Endothelial cell (in vitro differentiated cells): Measurements from ENCODE around the gene SCNN1B. TPM values are rescaled to one million over a fixed set of nuclear protein-coding genes. Genes with fewer than 3 reads are reported as not detected.

Experiments
- DNase-seq: peaks from one replicate; pipeline ENCODE4 v3.0.0; 2021; ENCODE audit warnings: low spot score
- H3K27ac Mint-ChIP-seq: one replicate; pipeline ENCODE4 v1.8.0; 2021; ENCODE audit warnings: mixed read lengths, inconsistent platforms; ENCODE audit not compliant: unreplicated experiment
- H3K27me3 Mint-ChIP-seq: one replicate; pipeline ENCODE4 v1.8.0; 2021; ENCODE audit warnings: mild to moderate bottlenecking, moderate library complexity, mixed read lengths, inconsistent platforms; ENCODE audit not compliant: unreplicated experiment
- H3K36me3 Mint-ChIP-seq: one replicate; pipeline ENCODE4 v1.8.0; 2021; ENCODE audit warnings: mild to moderate bottlenecking, low read depth, mixed read lengths, inconsistent platforms; ENCODE audit not compliant: unreplicated experiment
- H3K4me1 Mint-ChIP-seq: one replicate; pipeline ENCODE4 v1.8.0; 2021; ENCODE audit warnings: mild to moderate bottlenecking, mixed read lengths, inconsistent platforms; ENCODE audit not compliant: unreplicated experiment
- H3K4me3 Mint-ChIP-seq: one replicate; pipeline ENCODE4 v1.8.0; 2021; ENCODE audit warnings: mild to moderate bottlenecking, mixed read lengths, inconsistent platforms; ENCODE audit not compliant: unreplicated experiment
- H3K9me3 Mint-ChIP-seq: one replicate; pipeline ENCODE4 v1.8.0; 2021; ENCODE audit warnings: mixed read lengths, inconsistent platforms; ENCODE audit not compliant: unreplicated experiment
- total RNA-seq: library from RNA; stranded (reverse); fragmentation: NEBNext Ultra II Directional; extraction: Animal tissue kit (Norgen Biotek cat#: 25700); gene quantifications from one replicate; pipeline ENCODE4 v1.2.1, GENCODE V29; 2021; ENCODE audit not compliant: unreplicated experiment
- TF ChIP-seq, protein P1 (sequence below): fragments of 200-600 bp; sonication (generic); IDR thresholded peaks from one replicate; pipeline ENCODE4 v1.5.0; 2021; ENCODE audit warnings: antibody characterized with exemption; ENCODE audit not compliant: unreplicated experiment

Gene SCNN1B
- total RNA-seq, 1 donor from 2014 or later: not detected

DNA sequence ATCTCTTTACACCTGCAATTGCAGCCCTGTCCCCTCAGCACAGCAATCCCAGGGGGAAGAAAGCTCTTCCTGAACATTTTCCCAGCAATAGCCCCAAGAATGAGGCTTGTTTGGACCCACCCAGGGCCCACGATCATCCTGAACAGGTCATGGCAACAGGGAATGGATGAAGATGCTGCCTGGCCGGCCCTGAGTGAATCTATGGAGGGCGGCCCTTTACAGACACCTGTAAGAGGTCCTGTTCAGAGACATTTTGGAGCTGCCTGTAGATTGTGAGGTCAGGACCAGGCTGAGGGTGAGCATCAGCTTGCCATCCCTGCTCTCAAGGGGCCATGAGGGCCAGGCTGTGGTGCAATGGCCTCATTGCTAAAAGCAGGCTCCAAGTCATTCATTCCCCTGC lies 81.8 kb downstream of the SCNN1B start:
- peaks cover 8% of the 10 kb centered on the region for H3K27me3 Mint-ChIP-seq
- H3K9me3 Mint-ChIP-seq: no peaks in the 10 kb centered on the region
- peaks cover 2% of the 10 kb centered on the region for H3K36me3 Mint-ChIP-seq
- no peak overlapping the region for H3K27ac Mint-ChIP-seq
- no peak overlapping the region for H3K4me3 Mint-ChIP-seq
- H3K4me1 Mint-ChIP-seq: no peaks in the 10 kb centered on the region
- no peak for DNase-seq
- TF ChIP-seq, protein P1, sequence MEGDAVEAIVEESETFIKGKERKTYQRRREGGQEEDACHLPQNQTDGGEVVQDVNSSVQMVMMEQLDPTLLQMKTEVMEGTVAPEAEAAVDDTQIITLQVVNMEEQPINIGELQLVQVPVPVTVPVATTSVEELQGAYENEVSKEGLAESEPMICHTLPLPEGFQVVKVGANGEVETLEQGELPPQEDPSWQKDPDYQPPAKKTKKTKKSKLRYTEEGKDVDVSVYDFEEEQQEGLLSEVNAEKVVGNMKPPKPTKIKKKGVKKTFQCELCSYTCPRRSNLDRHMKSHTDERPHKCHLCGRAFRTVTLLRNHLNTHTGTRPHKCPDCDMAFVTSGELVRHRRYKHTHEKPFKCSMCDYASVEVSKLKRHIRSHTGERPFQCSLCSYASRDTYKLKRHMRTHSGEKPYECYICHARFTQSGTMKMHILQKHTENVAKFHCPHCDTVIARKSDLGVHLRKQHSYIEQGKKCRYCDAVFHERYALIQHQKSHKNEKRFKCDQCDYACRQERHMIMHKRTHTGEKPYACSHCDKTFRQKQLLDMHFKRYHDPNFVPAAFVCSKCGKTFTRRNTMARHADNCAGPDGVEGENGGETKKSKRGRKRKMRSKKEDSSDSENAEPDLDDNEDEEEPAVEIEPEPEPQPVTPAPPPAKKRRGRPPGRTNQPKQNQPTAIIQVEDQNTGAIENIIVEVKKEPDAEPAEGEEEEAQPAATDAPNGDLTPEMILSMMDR: no peak

DNA sequence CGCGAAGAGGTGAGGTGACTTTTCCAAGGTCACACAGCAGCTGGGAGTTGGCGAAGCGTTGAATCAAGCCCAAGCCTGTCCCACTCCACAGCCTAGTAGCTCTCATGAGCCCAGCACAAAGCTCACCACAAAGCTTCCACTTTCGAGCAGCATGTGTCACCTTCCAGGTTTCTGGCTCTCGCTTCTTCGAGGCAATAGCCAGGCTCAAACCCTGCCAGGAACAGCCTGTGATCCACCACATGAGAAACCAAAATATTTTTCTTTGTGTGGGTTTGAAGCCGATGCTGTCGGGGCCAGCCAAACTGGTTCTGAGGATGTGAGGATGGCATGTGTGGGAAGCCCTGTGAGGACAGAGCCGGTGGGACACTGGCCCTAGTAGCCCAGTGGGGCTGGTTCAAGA lies 82.8 kb downstream of the SCNN1B start:
- Mint-ChIP-seq H3K9me3 (no peaks in the 10 kb centered on the region), H3K4me3 (no peak overlapping the region), H3K4me1 (no peaks in the 10 kb centered on the region), H3K27ac (no peak overlapping the region), H3K36me3 (peaks cover 3% of the 10 kb centered on the region), H3K27me3 (peaks cover 2% of the 10 kb centered on the region)
- no peak for DNase-seq
- TF ChIP-seq, protein P1: no peak

DNA sequence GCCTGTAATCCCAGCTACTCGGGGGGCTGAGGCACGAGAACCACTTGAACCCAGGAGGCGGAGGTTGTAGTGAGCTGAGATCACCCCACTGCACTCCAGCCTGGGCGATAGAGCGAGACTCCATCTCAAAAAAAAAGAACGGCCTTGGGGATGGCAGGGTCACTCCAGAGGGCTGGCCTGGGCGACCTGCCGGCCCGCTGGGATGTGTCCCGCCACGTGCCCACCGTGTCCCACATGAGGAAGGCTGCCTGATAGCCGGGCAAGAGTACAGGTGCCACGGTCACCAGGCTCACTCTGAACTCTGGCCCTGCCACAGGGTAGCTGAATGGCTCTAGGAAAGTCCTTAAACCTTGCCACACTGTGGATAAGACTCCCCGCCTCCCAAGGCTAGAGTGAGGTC lies 83.3 kb downstream of the SCNN1B start:
- no peaks in the 10 kb centered on the region for H3K4me1 Mint-ChIP-seq
- H3K9me3 Mint-ChIP-seq: no peaks in the 10 kb centered on the region
- no peak overlapping the region for H3K27ac Mint-ChIP-seq
- peaks cover 3% of the 10 kb centered on the region for H3K36me3 Mint-ChIP-seq
- no peak overlapping the region for H3K4me3 Mint-ChIP-seq
- TF ChIP-seq, protein P1: no peak
- no peak for DNase-seq
- peaks cover 2% of the 10 kb centered on the region for H3K27me3 Mint-ChIP-seq

DNA sequence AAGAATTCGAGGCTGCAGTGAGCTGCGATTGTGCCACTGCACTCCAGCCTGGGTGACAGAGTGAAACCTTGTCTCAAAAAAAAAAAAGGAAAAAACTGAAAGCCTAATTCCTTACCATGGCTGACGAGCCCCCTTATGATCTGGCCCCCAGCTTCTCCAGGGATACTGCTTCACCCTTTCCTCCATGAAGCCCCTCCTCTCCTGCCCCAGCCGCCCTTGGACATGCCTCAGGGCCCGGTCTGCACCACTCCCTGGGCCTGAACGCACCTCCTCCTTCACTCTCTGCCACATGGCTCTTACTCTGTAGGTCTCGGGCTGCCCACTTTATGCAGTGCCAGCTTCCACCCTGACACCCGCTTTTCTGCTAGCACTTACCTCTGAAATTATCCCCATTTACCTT lies 85.6 kb downstream of the SCNN1B start:
- Mint-ChIP-seq H3K4me3 (no peak overlapping the region), H3K27me3 (no peaks in the 10 kb centered on the region)

DNA sequence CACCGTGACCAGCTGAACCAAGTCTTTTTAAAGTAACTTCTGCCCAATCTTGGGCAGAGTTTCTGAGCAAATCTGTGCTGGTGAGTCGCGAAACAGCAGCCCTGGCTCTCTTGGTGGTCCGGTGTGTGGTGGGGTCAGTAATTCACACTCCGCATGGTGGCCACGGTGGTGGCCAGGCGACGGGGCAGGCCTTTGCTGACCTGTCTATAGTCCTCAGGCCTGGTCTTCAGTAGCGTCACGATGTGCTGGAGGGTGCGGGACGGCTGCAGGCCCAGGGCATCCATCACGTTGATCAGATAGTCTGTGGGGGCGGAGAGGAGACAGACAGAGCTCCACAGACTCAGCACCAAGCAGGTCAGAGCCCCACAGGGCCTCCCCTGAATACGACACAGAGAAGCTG lies 86.7 kb downstream of the SCNN1B start:
- TF ChIP-seq, protein P1: no peak
- Mint-ChIP-seq H3K27ac (no peak overlapping the region), H3K36me3 (peaks cover 3% of the 10 kb centered on the region), H3K4me1 (no peaks in the 10 kb centered on the region), H3K27me3 (no peaks in the 10 kb centered on the region), H3K9me3 (no peaks in the 10 kb centered on the region), H3K4me3 (no peak overlapping the region)
- no peak for DNase-seq

More for the DNA sequence above, 85.6 kb downstream of the SCNN1B start:
- Mint-ChIP-seq H3K4me1 (no peaks in the 10 kb centered on the region), H3K27ac (no peak overlapping the region), H3K9me3 (no peaks in the 10 kb centered on the region), H3K36me3 (peaks cover 3% of the 10 kb centered on the region)
- no peak for DNase-seq
- TF ChIP-seq, protein P1: no peak
